Activated T-helper 1 cell treated with Interleukin-2 at 50 U/mL for 16 hours (primary cell): ENCODE data around the gene PNRC2.

ENCODE experiments used
- DNase-seq: peaks from one replicate; pipeline ENCODE4 v3.0.0-alpha.2; 2020; ENCODE audit warnings: low read depth

Gene PNRC2, protein sequence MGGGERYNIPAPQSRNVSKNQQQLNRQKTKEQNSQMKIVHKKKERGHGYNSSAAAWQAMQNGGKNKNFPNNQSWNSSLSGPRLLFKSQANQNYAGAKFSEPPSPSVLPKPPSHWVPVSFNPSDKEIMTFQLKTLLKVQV

DNA sequence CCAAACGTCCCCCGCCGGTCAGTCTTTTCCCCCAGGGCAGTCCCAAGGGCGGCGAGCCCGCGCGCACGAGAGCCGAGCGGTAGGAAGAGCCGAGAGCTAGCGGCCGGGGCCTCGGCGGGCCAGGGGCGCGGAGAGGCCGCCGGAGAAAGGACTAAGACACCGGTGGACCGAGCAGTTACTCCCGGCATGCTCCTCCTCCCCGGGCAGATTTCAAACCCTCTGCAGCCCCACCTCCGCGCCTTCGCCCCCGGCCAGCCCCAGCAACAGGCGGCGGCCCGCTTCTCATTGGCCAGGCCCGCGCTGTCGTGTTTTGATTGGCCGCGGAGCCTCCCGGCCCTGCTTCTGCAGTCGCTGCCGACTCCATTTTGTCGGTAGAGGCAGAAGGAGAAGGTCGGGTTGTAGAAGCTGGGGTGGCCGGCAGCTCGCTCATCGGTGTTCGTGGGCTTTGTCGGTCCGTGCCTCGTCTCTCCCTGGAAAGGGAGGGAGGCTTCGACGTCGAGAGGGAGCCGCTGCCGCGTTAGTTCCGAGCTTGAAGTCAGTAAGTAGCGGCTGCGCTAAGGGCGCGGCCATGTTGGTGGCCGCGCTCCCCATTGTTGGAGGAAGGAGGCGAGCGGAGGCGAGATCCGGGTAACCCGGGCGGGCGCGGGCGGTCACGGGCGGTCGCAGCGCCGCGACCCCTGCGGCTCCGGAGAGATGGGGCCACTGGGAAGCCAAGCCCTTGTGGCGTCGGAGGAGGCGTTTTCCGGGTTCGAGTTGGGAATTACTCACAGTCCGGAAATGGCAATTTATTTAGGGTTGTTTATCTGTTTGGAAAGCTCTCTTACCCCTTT is at the start of gene PNRC2:
Gene PNRC2 (plus strand): TSS at position 368 of the 830 bp plus-strand sequence. CDS start 1,630 bp downstream, outside the sequence.
- DNase-seq, result peak; percentile 94

DNA sequence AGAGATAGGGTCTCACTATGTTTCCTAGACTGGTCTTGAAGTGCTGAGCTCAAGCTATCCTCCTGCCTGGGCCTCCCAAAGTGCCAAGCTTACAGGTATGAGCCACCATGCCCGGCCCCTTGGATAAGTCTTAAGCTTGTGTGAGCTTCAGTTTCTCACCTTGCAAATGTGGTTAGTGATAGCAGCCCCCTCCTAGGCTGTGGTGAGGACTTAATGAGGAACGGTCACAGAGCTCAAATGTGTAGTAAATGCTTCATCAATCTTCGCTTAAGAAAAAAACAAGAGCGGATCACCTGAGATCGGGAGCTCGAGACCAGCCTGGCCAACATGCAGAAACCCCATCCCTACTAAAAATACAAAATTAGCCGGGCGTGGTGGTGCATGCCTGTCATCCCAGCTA is 49.5 kb upstream of the PNRC2 start:
- DNase-seq, result no peak

DNA sequence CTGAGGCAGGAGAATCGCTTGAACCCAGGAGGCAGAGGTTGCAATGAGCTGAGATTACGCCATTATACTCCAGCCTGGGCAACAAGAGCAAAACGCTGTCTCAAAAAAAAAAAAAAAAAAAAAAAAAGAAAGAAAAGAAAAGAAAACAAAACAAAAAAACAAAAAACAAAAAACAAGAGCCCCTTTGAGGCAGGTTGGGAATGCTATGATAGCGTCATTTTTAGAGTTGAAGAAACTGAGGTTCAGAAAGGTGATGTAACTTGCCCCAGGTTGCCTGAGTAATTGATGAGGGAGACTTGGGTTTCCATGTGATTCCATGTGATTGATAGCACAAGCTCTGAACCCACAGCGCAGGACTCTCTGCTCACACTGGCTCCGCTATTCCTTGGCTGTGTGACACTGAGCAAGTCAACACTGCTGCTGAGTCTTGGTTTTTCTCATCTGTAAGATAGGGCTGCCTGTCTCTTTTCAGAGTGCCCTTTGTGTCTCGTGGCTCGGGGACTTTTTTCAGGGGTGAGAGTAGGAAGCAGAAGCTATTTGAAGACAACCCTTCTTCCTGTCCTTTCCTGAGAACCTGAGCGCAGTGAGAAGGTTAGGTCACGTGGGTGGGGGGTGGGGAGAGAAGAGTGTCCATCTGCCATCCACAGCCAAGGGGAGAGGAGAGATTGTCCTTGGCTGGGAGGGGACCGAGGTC is 48.9 kb upstream of the PNRC2 start:
- no peak for DNase-seq

DNA sequence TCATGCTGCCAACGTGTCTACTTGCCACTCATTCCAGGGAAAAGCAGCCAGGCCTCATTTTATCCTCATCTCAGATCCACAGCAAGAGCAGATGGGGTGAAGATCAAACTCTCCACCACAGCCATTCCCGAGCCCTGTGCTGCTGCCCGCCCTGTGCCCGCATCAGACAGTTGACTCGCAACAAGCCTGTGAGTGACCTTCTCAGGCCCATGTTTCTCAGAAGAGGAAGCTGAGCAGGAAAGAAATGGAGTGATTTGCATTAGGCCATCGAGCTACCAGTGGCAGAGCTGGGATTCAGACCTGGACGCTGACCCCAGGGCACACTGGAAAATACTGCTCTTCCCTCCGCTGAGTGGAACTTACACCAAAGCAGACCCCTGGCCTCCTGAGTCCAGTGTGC is 47.7 kb upstream of the PNRC2 start:
- DNase-seq, result no peak

DNA sequence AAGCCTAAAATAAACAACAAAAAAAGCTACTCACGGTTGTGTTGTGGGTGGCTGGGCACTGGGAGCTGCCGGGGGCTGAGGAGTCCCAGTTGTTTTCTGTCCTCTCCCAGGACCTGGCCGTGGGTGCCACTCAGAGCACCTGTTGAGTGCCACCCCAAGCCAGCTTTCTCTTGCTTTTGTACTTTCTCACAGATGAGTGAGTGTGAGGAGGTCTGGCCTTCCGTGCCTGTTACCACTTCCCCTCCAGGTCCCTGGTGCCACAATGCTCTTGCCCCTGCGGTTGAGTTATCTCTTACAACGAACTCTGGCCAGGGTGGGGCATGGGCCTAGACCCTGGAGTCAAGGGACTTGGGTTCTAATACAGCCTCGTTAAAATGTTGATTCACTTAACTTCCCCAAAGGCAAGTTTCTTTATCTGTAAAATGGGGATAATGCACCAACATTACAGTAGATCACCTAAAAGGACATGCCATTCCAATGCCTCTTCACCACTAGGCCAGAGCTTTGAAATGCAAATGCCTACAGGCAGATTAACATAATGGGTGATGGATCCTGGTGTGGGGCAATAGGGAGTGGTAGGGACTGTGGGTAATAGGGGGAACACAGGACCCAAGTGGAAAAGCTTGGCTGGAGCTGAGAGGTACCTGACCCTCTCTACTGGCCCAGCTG is 46.3 kb upstream of the PNRC2 start, which contains the start of gene CNR2:
Gene CNR2 (minus strand): TSS at position 151 of the 669 bp plus-strand sequence. CDS start 37,745 bp downstream, outside the sequence.
- no peak for DNase-seq

DNA sequence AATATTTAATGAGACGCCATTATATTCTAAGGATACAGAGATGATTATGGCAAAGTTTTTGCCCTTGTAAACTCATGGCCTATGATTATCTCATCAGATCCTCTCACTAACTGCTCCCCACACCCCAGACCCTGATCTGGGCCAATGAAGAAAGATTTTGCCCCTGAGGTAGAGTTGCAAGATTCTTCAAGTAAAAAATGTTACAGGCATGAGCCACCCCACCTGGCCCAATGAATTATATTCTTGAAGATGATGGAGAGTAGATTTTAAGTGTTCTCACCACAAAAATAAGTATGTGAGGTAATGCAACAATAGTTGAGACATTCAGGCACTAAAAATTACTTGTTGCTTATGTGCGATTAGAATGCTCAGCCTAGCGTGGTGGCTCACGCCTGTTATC is 44.7 kb upstream of the PNRC2 start:
- DNase-seq, result no peak

DNA sequence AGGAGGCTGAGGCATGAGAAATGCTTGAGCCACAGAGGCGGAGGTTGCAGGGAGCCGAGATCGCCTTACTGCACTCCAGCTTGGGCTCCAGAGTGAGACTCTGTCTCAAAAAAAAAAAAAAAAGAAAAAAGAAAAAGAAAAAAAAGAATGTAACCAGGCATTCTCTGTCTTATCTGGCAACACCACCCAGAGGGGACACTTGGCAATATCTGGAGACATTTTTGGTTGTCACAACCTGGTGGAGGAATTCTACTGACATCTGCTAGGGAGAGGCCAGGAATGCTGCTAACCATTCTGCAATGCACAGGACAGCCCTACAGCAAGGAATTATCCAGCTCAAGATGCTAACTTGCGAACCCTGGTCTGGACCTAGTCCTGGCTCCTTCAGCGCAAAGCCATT is 44.2 kb upstream of the PNRC2 start:
- DNase-seq, result no peak

DNA sequence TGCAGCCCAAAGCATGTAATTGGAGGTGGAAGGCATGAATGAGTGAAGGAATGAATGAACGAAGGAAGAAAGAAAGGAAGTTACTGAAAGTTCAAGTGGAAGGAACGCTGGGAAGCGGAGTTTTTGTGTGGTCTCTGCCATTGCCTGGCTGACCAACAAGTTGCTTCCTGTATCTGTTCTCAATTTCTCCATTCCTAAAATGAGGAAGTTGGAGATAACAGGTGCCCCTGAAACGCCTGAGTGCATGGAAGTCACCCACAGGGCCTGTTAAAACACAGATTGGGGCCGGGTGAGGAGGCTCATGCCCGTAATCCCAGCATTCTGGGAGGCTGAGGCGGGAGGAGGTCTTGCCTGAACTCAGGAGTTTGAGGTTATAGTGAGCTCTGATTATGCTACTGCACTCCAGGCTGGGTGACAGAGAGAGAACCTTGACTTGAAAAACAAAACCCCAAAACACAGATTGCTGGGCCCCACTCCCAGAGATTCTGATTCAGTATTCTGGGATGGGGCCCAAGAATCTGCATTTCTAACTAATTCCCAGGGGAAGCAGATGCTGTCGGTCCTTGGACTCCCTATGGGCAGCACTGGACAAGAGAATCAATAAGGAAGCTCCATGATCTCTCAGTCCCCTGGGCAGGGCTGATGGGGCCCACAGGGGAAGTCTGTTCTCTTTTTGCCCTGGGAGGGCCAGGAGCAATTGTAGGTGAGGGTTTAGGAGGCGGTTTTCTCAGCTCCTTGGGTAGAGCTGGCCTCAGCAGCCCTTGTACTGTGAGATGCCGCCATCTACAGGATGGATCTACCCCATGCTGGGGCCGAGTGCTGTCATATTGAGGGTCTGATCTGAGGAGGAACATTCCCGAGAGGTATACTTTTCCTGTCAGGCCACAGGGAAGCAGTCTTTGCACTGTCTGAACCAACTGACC is 43.2 kb upstream of the PNRC2 start:
- DNase-seq, result peak; percentile 7

DNA sequence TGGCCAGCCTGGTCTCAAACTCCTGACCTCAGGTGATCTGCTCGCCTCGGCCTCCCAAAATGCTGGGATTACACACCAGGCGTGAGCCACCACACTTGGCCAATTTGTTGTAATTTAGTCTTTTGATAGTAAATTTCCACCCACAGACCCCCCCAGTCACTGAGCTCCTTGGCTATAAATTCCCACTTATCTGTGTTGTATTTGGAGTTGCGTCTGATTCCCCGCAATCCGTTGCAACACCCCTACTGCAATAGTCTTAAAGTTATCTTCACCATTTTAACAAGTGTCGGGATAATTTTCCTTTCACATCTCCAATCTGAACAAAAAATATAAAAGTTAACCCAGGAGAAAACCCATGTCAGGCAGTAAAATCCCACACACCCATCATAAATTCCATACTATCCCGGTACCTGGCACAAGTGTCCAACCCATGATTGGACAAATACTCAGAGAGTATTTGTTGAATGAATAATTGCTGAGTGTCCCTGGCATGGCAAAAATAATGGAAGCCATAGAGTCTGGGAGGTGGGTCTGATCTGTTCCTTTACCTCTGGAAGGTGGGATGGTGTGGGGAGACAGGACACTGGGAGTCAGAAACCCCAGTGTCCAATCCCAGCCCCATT is 37.2 kb upstream of the PNRC2 start:
- no peak for DNase-seq

DNA sequence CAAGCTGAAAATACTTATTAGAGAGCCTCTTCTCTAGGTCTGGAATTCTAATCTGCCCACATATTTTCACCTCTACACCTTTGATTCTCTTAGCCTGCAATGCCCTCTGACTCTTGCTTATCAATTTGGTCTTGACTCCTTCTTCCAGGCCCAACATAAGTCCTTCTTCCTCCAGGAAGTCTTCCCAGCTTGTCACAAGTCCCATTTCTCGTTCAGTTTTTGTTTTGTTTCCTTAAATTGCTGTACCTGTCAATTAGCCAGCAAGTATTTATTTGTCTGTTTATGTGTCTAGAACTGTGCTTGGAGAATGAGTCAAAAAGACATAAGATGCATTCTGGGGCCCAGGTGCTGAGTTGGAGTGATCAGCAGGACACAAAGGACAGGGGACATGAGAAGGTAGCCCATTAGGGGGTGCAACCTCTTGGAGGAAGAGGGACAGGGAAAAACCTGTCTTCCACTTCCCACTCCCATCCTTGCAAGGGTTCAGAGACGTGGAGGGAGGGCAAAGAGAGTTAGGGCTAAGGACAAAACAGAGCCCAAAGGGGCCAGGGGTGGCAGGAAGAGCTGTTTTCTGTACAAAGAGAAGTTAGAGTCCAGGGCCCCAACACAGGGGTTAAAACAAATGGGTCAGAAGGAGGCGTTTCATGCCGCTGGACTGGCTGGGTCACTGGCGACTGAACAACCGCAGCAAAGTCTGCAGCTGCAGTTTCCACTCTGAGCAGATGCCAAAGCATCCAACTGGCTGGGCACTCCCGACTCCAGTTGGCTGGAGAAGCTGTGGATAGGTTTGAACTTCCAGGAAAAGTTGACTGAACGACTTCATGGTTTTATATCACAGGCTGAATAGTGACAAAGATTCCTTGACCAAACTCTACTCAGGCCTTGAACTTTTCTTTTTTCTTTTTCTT is 35.8 kb upstream of the PNRC2 start:
- DNase-seq, result no peak

DNA sequence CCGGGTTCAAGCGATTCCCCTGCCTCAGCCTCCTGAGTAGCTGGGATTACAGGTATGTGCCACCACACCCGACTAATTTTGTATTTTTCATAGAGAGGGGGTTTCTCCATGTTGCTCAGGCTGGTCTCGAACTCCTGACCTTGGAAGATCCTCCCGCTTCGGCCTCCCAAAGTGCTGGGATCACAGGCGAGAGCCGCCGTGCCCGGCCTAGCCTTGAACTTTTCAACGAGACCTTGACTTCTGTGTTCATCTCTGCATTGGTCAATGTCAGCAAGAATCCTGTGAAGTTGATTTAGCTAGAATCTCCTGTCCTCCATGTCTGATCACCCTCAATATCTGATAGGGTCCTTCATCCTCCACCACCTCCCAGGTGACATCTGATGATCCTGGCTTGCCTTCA is 35.0 kb upstream of the PNRC2 start:
- no peak for DNase-seq

DNA sequence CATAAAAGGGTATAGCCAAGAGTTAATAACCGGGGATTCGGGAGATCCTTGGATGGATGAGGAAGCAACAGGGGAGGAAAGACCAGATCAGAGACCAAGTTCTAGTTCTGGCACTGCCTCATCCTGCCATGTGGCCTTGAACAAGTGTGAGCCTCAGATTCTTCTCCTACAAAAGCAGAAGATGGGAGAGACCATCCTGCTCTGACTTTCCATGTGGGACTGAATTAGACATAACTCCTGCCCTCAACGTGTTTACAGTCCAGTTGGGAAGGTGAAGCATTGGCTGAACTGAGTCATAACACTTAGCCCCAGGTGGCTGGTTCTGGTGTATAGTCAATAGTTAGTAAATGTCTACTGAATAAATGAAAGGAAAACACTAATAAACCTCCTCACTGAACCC is 34.3 kb upstream of the PNRC2 start:
- no peak for DNase-seq

DNA sequence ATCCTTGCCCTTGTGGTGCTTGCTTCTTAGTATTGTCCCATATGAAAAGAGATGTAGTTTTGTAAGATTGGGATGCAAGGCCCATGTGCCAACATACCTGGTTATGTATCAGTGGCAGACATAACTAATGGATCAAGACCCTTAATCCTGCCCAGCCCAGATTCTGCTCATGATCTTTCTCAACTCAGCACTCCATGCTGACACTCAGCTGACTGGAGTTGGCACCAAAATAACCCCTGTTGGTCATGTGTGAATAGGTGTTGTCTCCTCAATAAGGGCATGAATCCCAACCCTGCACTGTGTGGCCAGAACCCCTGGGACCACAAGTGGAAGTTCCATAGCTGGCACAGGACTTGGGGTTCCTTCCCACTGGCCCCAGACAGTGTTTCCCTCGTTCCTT is 32.5 kb upstream of the PNRC2 start:
- no peak for DNase-seq

DNA sequence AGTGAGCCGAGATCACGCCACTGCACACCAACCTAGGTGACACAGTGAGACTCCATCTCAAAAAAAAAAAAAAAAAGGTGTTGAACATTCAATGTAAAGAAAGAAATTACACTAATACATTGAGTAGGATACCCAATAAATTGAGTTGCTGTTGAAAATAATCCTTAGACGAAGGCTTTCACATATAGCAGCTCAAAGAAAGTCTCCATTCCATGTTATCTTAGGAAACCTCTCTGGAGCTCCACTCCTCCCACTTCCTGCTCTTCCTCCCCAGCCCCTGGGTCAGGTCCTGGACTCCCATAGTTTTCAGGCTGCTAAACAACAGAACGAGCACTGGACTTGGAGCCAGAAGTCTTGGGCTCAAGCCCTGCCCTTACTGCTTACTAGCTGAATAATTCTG is 30.8 kb upstream of the PNRC2 start:
- DNase-seq, result no peak

DNA sequence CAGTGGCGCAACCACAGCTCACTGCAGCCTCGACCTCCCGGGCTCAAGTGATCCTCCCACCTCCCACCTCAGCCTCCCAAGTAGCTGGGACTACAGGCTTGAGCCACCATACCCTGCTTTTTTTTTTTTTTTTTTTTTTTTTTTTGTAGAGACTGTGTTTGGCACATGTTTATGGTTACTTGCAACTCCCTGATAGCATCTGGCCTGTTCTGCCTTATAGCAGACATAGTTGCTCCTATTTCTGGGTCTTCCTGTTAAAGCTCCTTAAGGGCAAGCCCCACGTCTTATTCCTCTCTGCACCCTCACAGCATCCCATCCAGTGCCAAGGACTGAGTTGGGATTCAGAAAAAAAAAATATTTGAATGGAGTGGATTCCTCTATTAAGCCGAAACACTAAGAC is 29.4 kb upstream of the PNRC2 start:
- DNase-seq, result no peak

DNA sequence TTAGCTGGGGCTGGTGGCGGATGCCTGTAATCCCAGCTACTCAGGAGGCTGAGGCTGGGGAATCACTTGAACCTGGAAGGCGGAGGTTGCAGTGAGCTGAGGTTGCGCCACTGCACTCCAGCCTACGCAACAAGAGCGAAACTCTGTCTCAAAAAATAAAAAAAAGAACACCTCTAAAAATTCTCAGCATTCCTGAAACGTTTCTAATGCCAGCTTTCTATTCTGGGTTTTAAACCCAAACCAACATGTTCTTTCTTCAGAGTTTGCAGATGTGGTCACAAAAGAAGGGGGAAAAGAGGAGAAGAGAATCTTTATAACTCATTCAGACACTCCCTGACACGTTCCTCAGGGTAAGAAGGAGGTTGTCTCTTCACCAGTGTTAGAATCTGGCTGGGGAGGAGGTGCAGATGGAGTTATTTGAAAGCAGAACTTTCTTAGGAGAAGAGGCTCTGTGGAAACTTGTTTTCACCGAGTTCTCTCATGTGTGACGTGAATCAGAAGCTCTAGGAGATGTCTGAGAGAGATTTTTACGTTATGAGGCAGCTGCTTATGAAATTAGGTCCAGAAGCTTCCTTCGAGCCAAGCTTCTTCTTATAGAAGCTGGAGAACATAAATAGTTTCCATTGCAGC is 28.7 kb upstream of the PNRC2 start:
- DNase-seq, result no peak

DNA sequence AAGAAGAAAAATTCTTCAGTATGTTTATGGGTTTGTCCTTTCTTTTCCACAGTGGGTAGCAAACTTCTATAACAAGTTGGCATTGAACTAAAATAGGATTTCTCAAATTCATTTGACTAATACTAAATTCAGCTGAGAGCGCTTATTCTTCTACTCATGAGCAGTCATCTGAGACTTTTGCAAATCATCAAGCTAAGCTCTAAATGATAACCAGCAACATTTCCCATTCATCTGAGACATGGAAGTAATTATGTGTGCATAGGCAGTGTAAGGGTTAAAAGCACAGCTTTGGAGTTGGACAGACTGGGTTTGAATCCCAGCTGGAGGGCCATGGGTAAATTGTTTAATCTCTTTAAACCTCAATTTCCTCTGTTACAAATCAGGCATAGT is 28.1 kb upstream of the PNRC2 start:
- no peak for DNase-seq

DNA sequence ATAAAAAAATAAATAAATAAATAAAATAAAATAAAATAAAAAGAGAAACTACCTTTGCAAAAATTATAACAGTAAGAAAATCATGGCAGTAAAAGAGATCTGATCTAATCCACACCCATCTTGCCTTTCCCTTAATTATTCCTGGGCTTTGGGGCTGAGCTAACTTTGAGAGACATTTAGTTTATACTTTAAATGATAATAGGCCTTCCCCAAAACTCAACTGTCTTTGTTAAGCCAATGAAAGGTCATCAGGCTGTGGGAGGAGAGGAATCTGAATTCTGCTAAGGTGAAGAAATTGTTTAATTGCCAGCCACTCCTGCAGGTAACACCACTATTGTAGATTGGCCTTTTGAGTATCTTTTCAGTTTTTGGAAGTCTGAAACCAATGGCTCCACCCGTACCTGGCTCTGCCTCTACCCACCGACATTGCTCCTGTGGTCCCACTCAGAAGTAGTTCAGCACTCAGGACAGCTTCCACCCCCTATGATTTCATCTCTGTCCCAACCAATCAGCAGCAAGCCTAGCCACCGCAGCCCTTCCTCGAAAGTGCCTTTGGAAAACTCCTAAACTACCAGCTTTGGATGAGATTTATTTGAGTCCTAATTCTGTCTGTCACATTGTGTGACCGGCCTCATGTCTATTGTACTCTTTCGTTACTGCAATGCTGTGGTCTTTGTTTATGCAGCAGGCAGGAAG is 23.0 kb upstream of the PNRC2 start:
- no peak for DNase-seq

DNA sequence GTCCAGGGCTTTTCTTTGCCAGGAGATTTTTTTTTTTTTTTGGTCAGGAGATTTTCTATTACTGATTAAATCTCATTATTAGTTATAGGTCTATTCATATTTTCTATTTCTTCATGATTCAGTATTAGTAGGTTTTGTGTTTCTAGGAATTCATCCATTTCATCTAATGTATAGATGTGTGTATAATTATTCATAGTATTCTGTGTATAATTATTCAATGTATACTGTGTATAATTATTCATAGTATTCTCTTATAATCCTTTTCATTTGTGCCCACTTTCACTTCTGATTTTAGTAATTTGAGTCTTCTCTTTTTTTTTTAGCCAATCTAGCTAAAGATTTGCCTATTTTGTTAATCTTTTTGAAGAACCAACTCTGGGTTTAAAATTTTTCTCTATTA is 12.3 kb upstream of the PNRC2 start:
- no peak for DNase-seq
